Central memory CD8-positive, alpha-beta T cell (primary cell): ENCODE data around the gene MYPN.

Source experiments
- ATAC-seq: fragments of 150-1000 bp; cut with Tn5 transposase; replicated peaks from 2 replicates; pipeline ENCODE4 v1.10.0; 2022; ENCODE audit warnings: mild to moderate bottlenecking, moderate FRiP score, moderate number of reproducible peaks; ENCODE audit not compliant: poor library complexity, severe bottlenecking; ENCODE audit errors: extremely low read depth
- DNase-seq, 2 donors: peaks; one replicate each; pipeline ENCODE4 v3.0.0; 2021; ENCODE audit warnings: low spot score in 2 of 2
- H3K27ac Mint-ChIP-seq: one replicate; pipeline ENCODE4 v1.8.0; 2022; ENCODE audit warnings: low read depth, mild to moderate bottlenecking, moderate library complexity, mixed read lengths
- H3K27me3 Mint-ChIP-seq: one replicate; pipeline ENCODE4 v1.8.0; 2022; ENCODE audit warnings: mixed read lengths
- H3K36me3 Mint-ChIP-seq: one replicate; pipeline ENCODE4 v1.8.0; 2022; ENCODE audit warnings: mild to moderate bottlenecking, moderate library complexity, mixed read lengths; ENCODE audit not compliant: insufficient read depth
- H3K4me1 Mint-ChIP-seq: one replicate; pipeline ENCODE4 v1.8.0; 2022; ENCODE audit warnings: mixed read lengths
- H3K4me3 Mint-ChIP-seq: one replicate; pipeline ENCODE4 v1.8.0; 2022; ENCODE audit warnings: mild to moderate bottlenecking, moderate library complexity, mixed read lengths
- H3K9me3 Mint-ChIP-seq: one replicate; pipeline ENCODE4 v1.8.0; 2022; ENCODE audit warnings: mixed read lengths

Gene MYPN

GRCh38 chr10:68101066-68101465 lies 8.2 kb upstream of the MYPN start:
- ATAC-seq (no peak), DNase-seq (no peak)
- Mint-ChIP-seq H3K4me1 (no peaks in the 10 kb centered on the region), H3K36me3 (peaks cover 4% of the 10 kb centered on the region), H3K4me3 (no peak overlapping the region), H3K27ac (no peak overlapping the region), H3K9me3 (no peaks in the 10 kb centered on the region), H3K27me3 (no peaks in the 10 kb centered on the region)

GRCh38 chr10:68103261-68103878 lies 5.9 kb upstream of the MYPN start:
- no peaks in the 10 kb centered on the region for H3K27me3 Mint-ChIP-seq
- no peak for ATAC-seq

GRCh38 chr10:68103901-68104300 lies 5.4 kb upstream of the MYPN start:
- no peaks in the 10 kb centered on the region for H3K27me3 Mint-ChIP-seq
- ATAC-seq, result no peak
- no peak for DNase-seq
- H3K4me3 Mint-ChIP-seq, result no peak overlapping the region
- peaks cover 4% of the 10 kb centered on the region for H3K36me3 Mint-ChIP-seq
- H3K4me1 Mint-ChIP-seq, result no peaks in the 10 kb centered on the region
- no peaks in the 10 kb centered on the region for H3K9me3 Mint-ChIP-seq
- H3K27ac Mint-ChIP-seq, result no peak overlapping the region

More at GRCh38 chr10:68103261-68103878, 5.9 kb upstream of the MYPN start:
- H3K9me3 Mint-ChIP-seq, result no peaks in the 10 kb centered on the region
- no peak overlapping the region for H3K27ac Mint-ChIP-seq
- DNase-seq, result no peak
- H3K4me3 Mint-ChIP-seq, result no peak overlapping the region
- peaks cover 4% of the 10 kb centered on the region for H3K36me3 Mint-ChIP-seq
- no peaks in the 10 kb centered on the region for H3K4me1 Mint-ChIP-seq

- H3K27ac Mint-ChIP-seq, result no peak overlapping the region
Measured at GRCh38 chr10:68105820-68106219, 3.5 kb upstream of the MYPN start.

GRCh38 chr10:68106656-68107055 lies 2.6 kb upstream of the MYPN start:
- Mint-ChIP-seq H3K9me3 (no peaks in the 10 kb centered on the region), H3K27me3 (peaks cover 16% of the 10 kb centered on the region), H3K4me1 (no peaks in the 10 kb centered on the region), H3K27ac (no peak overlapping the region), H3K4me3 (no peak overlapping the region), H3K36me3 (peaks cover 3% of the 10 kb centered on the region)
- no peak for DNase-seq
- ATAC-seq, result no peak

More at GRCh38 chr10:68105820-68106219, 3.5 kb upstream of the MYPN start:
- no peaks in the 10 kb centered on the region for H3K4me1 Mint-ChIP-seq
- no peaks in the 10 kb centered on the region for H3K9me3 Mint-ChIP-seq
- DNase-seq, result no peak
- ATAC-seq, result no peak
- no peak overlapping the region for H3K4me3 Mint-ChIP-seq
- H3K27me3 Mint-ChIP-seq, result peaks cover 16% of the 10 kb centered on the region
- peaks cover 4% of the 10 kb centered on the region for H3K36me3 Mint-ChIP-seq

- ATAC-seq (no peak), DNase-seq (no peak)
- H3K36me3 Mint-ChIP-seq, result peaks cover 3% of the 10 kb centered on the region
- H3K4me1 Mint-ChIP-seq, result no peaks in the 10 kb centered on the region
- H3K27ac Mint-ChIP-seq, result no peak overlapping the region
- peaks cover 16% of the 10 kb centered on the region for H3K27me3 Mint-ChIP-seq
- H3K4me3 Mint-ChIP-seq, result no peak overlapping the region
- H3K9me3 Mint-ChIP-seq, result no peaks in the 10 kb centered on the region
Measured at GRCh38 chr10:68107651-68108050, 1.6 kb upstream of the MYPN start.

- Mint-ChIP-seq H3K27me3 (peaks cover 16% of the 10 kb centered on the region), H3K27ac (no peak overlapping the region), H3K36me3 (peaks cover 3% of the 10 kb centered on the region), H3K4me3 (no peak overlapping the region), H3K9me3 (no peaks in the 10 kb centered on the region), H3K4me1 (no peaks in the 10 kb centered on the region)
- DNase-seq (no peak), ATAC-seq (no peak)
Measured at GRCh38 chr10:68108051-68108450, 1.2 kb upstream of the MYPN start.

- no peak for ATAC-seq
- no peak overlapping the region for H3K4me3 Mint-ChIP-seq
- no peaks in the 10 kb centered on the region for H3K9me3 Mint-ChIP-seq
- no peaks in the 10 kb centered on the region for H3K4me1 Mint-ChIP-seq
- no peaks in the 10 kb centered on the region for H3K36me3 Mint-ChIP-seq
- peaks cover 16% of the 10 kb centered on the region for H3K27me3 Mint-ChIP-seq
- H3K27ac Mint-ChIP-seq, result no peak overlapping the region
- no peak for DNase-seq
Measured at GRCh38 chr10:68108653-68109052, 635 bp upstream of the MYPN start.

GRCh38 chr10:68110027-68110426 lies 739 bp downstream of the MYPN start:
- DNase-seq (no peak), ATAC-seq (no peak)
- H3K9me3 Mint-ChIP-seq, result no peaks in the 10 kb centered on the region
- H3K27me3 Mint-ChIP-seq, result peaks cover 17% of the 10 kb centered on the region
- H3K27ac Mint-ChIP-seq, result no peak overlapping the region
- H3K4me1 Mint-ChIP-seq, result no peaks in the 10 kb centered on the region
- no peak overlapping the region for H3K4me3 Mint-ChIP-seq
- H3K36me3 Mint-ChIP-seq, result no peaks in the 10 kb centered on the region

- DNase-seq (no peak), ATAC-seq (no peak)
- H3K4me1 Mint-ChIP-seq, result no peaks in the 10 kb centered on the region
- no peak overlapping the region for H3K27ac Mint-ChIP-seq
- no peaks in the 10 kb centered on the region for H3K36me3 Mint-ChIP-seq
- peaks cover 30% of the 10 kb centered on the region for H3K27me3 Mint-ChIP-seq
- no peak overlapping the region for H3K4me3 Mint-ChIP-seq
- no peaks in the 10 kb centered on the region for H3K9me3 Mint-ChIP-seq
Measured at GRCh38 chr10:68111584-68111983, 2.3 kb downstream of the MYPN start.

GRCh38 chr10:68112837-68113236 lies 3.5 kb downstream of the MYPN start:
- H3K27me3 Mint-ChIP-seq, result peaks cover 30% of the 10 kb centered on the region
- no peak overlapping the region for H3K4me3 Mint-ChIP-seq
- no peaks in the 10 kb centered on the region for H3K4me1 Mint-ChIP-seq
- no peak for ATAC-seq
- no peaks in the 10 kb centered on the region for H3K9me3 Mint-ChIP-seq
- no peak overlapping the region for H3K27ac Mint-ChIP-seq
- DNase-seq, result no peak
- H3K36me3 Mint-ChIP-seq, result no peaks in the 10 kb centered on the region

- peaks cover 43% of the 10 kb centered on the region for H3K27me3 Mint-ChIP-seq
- DNase-seq, result no peak
- peaks cover 1% of the 10 kb centered on the region for H3K36me3 Mint-ChIP-seq
- no peak overlapping the region for H3K4me3 Mint-ChIP-seq
- H3K9me3 Mint-ChIP-seq, result no peaks in the 10 kb centered on the region
- no peak for ATAC-seq
- H3K27ac Mint-ChIP-seq, result no peak overlapping the region
- peaks cover 5% of the 10 kb centered on the region for H3K4me1 Mint-ChIP-seq
Measured at GRCh38 chr10:68118657-68119056, 9.4 kb downstream of the MYPN start.

- Mint-ChIP-seq H3K27ac (no peak overlapping the region), H3K27me3 (peaks cover 30% of the 10 kb centered on the region), H3K36me3 (peaks cover 1% of the 10 kb centered on the region), H3K4me3 (no peak overlapping the region), H3K4me1 (peaks cover 5% of the 10 kb centered on the region), H3K9me3 (no peaks in the 10 kb centered on the region)
- no peak for ATAC-seq
- no peak for DNase-seq
Measured at GRCh38 chr10:68121020-68121743, 11.9 kb downstream of the MYPN start.
